ENCODE results near the gene DGCR6.
"Not testable (repeated sequence)": the region's sequence is repeated elsewhere in the genome, so short reads cannot be mapped to it uniquely, and the experiment has no call there.

DGCR6 gene

GRCh38 chr22:18929459-18929858, 23.3 kb downstream of the DGCR6 start:
- Histone ChIP-seq H3K9me3 (replicated peaks in 1 of 2; ENCODE audit: control insufficient read depth in 2 of 2, insufficient read depth in 1 of 2, low read depth in 1 of 2, low read length in 2 of 2) (no peaks in the 10 kb centered on the region), H2BK120ac (ENCODE audit: low read depth, low read length) (no peak overlapping the region), H3K18ac (ENCODE audit: low read length) (no peak overlapping the region), H3K27ac (replicated peaks; ENCODE audit: low read length) (no peak overlapping the region), H4K8ac (ENCODE audit: low read depth, low read length) (no peak overlapping the region), H3K23ac (ENCODE audit: low read depth, low read length, poor library complexity) (no peak overlapping the region), H2BK5ac (ENCODE audit: low read length) (no peak overlapping the region), H2BK12ac (ENCODE audit: low read length) (no peak overlapping the region), H3K27me3 (ENCODE audit: control insufficient read depth in 3 of 3, insufficient read depth in 3 of 3, low read depth in 1 of 3, low read length in 3 of 3) (no peaks in the 10 kb centered on the region), H2AFZ (ENCODE audit: low read length) (no peak overlapping the region), H3K14ac (ENCODE audit: low read length) (no peak overlapping the region), H2AK5ac (ENCODE audit: low read depth, low read length) (no peak overlapping the region), H3K79me1 (ENCODE audit: low read depth, low read length) (no peaks in the 10 kb centered on the region), H3K4me2 (ENCODE audit: insufficient read depth, low read length, poor library complexity, severe bottlenecking) (no peak overlapping the region), H4K91ac (ENCODE audit: low read depth, low read length, poor library complexity) (no peak overlapping the region), H3K4me3 (ENCODE audit: low read length in 2 of 2) (no peak overlapping the region), H3K4ac (ENCODE audit: low read length) (no peak overlapping the region), H3K36me3 (replicated peaks in 1 of 2; ENCODE audit: control insufficient read depth in 2 of 2, insufficient read depth in 2 of 2, low read length in 2 of 2) (no peaks in the 10 kb centered on the region), H3K9ac (ENCODE audit: low read depth, low read length, poor library complexity) (no peak overlapping the region), H3K4me1 (ENCODE audit: control insufficient read depth in 2 of 2, insufficient read depth in 1 of 2, low read depth in 1 of 2, low read length in 2 of 2) (no peaks in the 10 kb centered on the region), H2BK15ac (ENCODE audit: low read length) (no peak overlapping the region)
- DNase-seq (ENCODE audit: low spot score), result no peak
- no CpG with 5 or more reads among the region's 5 CpGs for WGBS, 2 donors (ENCODE audit: extremely low coverage in 2 of 2, insufficient read length in 2 of 2, insufficient replicate concordance in 1 of 2)

DNA sequence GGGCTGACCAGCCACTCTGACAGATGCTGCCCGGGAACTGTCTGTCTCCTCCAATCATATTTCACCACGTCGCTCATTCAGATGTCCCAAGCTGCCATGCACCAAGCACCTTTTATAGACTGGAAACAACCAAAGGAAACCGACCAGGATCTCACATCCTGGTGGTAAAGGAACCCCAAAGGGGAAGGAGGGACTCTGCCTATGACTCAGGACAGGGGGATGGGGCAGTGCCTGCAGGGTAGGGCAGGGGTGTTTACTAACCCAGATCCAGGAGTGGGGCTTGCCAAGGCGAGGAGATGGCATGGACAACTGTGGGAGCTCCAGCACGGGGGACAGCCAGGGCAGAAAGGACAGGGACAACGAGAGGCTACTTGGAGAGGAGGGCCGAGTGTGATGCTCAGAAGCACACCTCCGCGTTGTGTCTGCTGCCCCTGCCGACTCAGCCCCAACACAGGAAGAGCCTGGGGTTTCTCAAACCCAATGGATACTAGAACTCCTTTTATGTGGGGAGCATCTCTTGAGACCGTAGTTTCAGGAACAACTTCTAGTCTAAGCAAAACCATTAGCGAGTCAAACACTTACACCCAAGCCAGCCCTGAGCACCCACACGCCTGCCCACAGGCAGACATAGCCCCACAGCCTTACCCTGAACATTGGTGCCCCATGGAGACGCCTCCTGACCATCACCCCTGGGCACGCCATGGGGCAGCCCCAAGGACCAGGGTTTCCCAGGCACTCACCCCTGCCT, 26.0 kb downstream of the DGCR6 start:
- Histone ChIP-seq H2AK5ac (ENCODE audit: low read depth, low read length) (no peak overlapping the region), H2BK120ac (ENCODE audit: low read depth, low read length) (no peak overlapping the region), H3K27ac (replicated peaks; ENCODE audit: low read length) (no peak overlapping the region), H3K4me2 (ENCODE audit: insufficient read depth, low read length, poor library complexity, severe bottlenecking) (no peak overlapping the region), H4K91ac (ENCODE audit: low read depth, low read length, poor library complexity) (no peak overlapping the region), H3K18ac (ENCODE audit: low read length) (no peak overlapping the region), H2AFZ (ENCODE audit: low read length) (no peak overlapping the region), H3K79me1 (ENCODE audit: low read depth, low read length) (no peaks in the 10 kb centered on the region), H3K36me3 (replicated peaks in 1 of 2; ENCODE audit: control insufficient read depth in 2 of 2, insufficient read depth in 2 of 2, low read length in 2 of 2) (no peaks in the 10 kb centered on the region), H2BK15ac (ENCODE audit: low read length) (no peak overlapping the region), H3K14ac (ENCODE audit: low read length) (no peak overlapping the region), H4K8ac (ENCODE audit: low read depth, low read length) (no peak overlapping the region), H2BK12ac (ENCODE audit: low read length) (no peak overlapping the region), H3K4me3 (ENCODE audit: low read length in 2 of 2) (no peak overlapping the region), H2BK5ac (ENCODE audit: low read length) (no peak overlapping the region), H3K27me3 (ENCODE audit: control insufficient read depth in 3 of 3, insufficient read depth in 3 of 3, low read depth in 1 of 3, low read length in 3 of 3) (no peaks in the 10 kb centered on the region), H3K9me3 (replicated peaks in 1 of 2; ENCODE audit: control insufficient read depth in 2 of 2, insufficient read depth in 1 of 2, low read depth in 1 of 2, low read length in 2 of 2) (no peaks in the 10 kb centered on the region), H3K4ac (ENCODE audit: low read length) (no peak overlapping the region), H3K4me1 (ENCODE audit: control insufficient read depth in 2 of 2, insufficient read depth in 1 of 2, low read depth in 1 of 2, low read length in 2 of 2) (no peaks in the 10 kb centered on the region), H3K23ac (ENCODE audit: low read depth, low read length, poor library complexity) (no peak overlapping the region), H3K9ac (ENCODE audit: low read depth, low read length, poor library complexity) (no peak overlapping the region)
- no peak for DNase-seq (ENCODE audit: low spot score)
- WGBS, 2 donors (ENCODE audit: extremely low coverage in 2 of 2, insufficient read length in 2 of 2, insufficient replicate concordance in 1 of 2), result no CpG with 5 or more reads among the region's 16 CpGs

DNA sequence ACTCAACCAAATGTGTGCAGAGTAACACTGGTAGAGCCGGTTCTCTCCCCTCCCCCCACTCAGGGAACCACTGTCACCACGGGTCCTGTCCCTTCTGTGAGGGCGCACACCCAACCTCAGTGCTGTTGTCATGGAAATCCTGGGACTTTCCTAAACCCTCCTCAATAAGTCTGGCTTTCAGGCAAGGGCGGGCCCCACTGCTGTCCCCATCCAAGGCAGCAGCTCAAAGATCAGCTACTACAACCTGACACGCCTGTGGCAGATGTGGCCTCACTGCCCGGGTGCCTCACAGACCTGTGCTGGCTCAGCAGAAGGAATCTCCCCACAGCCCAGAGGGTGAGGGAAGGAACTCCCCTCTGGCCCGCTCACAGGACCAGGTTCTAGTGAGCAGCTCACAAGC, 27.8 kb downstream of the DGCR6 start:
- no peaks in the 10 kb centered on the region for H3K27me3 ChIP-seq (ENCODE audit: control insufficient read depth in 3 of 3, insufficient read depth in 3 of 3, low read depth in 1 of 3, low read length in 3 of 3)
- WGBS, 2 donors (ENCODE audit: extremely low coverage in 2 of 2, insufficient read length in 2 of 2, insufficient replicate concordance in 1 of 2), result no CpG with 5 or more reads among the region's 7 CpGs
- H2BK12ac ChIP-seq (ENCODE audit: low read length), result no peak overlapping the region

GRCh38 chr22:18934688-18935087, 28.6 kb downstream of the DGCR6 start:
- H3K14ac ChIP-seq (ENCODE audit: low read length); H3K79me1 ChIP-seq (ENCODE audit: low read depth, low read length); H3K36me3 ChIP-seq (replicated peaks in 1 of 2; ENCODE audit: control insufficient read depth in 2 of 2, insufficient read depth in 2 of 2, low read length in 2 of 2); H2BK12ac ChIP-seq (ENCODE audit: low read length); H3K27me3 ChIP-seq (ENCODE audit: control insufficient read depth in 3 of 3, insufficient read depth in 3 of 3, low read depth in 1 of 3, low read length in 3 of 3); H2BK5ac ChIP-seq (ENCODE audit: low read length); H2AK5ac ChIP-seq (ENCODE audit: low read depth, low read length); H2AFZ ChIP-seq (ENCODE audit: low read length); H3K18ac ChIP-seq (ENCODE audit: low read length); H3K4ac ChIP-seq (ENCODE audit: low read length); DNase-seq (ENCODE audit: low spot score); H3K9ac ChIP-seq (ENCODE audit: low read depth, low read length, poor library complexity); H3K4me1 ChIP-seq (ENCODE audit: control insufficient read depth in 2 of 2, insufficient read depth in 1 of 2, low read depth in 1 of 2, low read length in 2 of 2); H4K91ac ChIP-seq (ENCODE audit: low read depth, low read length, poor library complexity); H3K4me3 ChIP-seq (ENCODE audit: low read length in 2 of 2); H2BK15ac ChIP-seq (ENCODE audit: low read length); H3K9me3 ChIP-seq (replicated peaks in 1 of 2; ENCODE audit: control insufficient read depth in 2 of 2, insufficient read depth in 1 of 2, low read depth in 1 of 2, low read length in 2 of 2); H3K23ac ChIP-seq (ENCODE audit: low read depth, low read length, poor library complexity); H4K8ac ChIP-seq (ENCODE audit: low read depth, low read length); H2BK120ac ChIP-seq (ENCODE audit: low read depth, low read length); H3K27ac ChIP-seq (replicated peaks; ENCODE audit: low read length); H3K4me2 ChIP-seq (ENCODE audit: insufficient read depth, low read length, poor library complexity, severe bottlenecking): not testable (repeated sequence)
- no CpG with 5 or more reads among the region's 7 CpGs for WGBS, 2 donors (ENCODE audit: extremely low coverage in 2 of 2, insufficient read length in 2 of 2, insufficient replicate concordance in 1 of 2)

More for the DNA sequence above, 27.8 kb downstream of the DGCR6 start:
- Histone ChIP-seq H3K4me2 (ENCODE audit: insufficient read depth, low read length, poor library complexity, severe bottlenecking) (no peak overlapping the region), H3K9me3 (replicated peaks in 1 of 2; ENCODE audit: control insufficient read depth in 2 of 2, insufficient read depth in 1 of 2, low read depth in 1 of 2, low read length in 2 of 2) (no peaks in the 10 kb centered on the region), H3K18ac (ENCODE audit: low read length) (no peak overlapping the region), H2AFZ (ENCODE audit: low read length) (no peak overlapping the region), H3K79me1 (ENCODE audit: low read depth, low read length) (no peaks in the 10 kb centered on the region), H2AK5ac (ENCODE audit: low read depth, low read length) (no peak overlapping the region), H4K91ac (ENCODE audit: low read depth, low read length, poor library complexity) (no peak overlapping the region), H3K27ac (replicated peaks; ENCODE audit: low read length) (no peak overlapping the region), H2BK5ac (ENCODE audit: low read length) (no peak overlapping the region), H2BK120ac (ENCODE audit: low read depth, low read length) (no peak overlapping the region), H2BK15ac (ENCODE audit: low read length) (no peak overlapping the region), H3K36me3 (replicated peaks in 1 of 2; ENCODE audit: control insufficient read depth in 2 of 2, insufficient read depth in 2 of 2, low read length in 2 of 2) (no peaks in the 10 kb centered on the region), H3K4ac (ENCODE audit: low read length) (no peak overlapping the region), H3K23ac (ENCODE audit: low read depth, low read length, poor library complexity) (no peak overlapping the region), H3K4me3 (ENCODE audit: low read length in 2 of 2) (no peak overlapping the region), H4K8ac (ENCODE audit: low read depth, low read length) (no peak overlapping the region), H3K9ac (ENCODE audit: low read depth, low read length, poor library complexity) (no peak overlapping the region), H3K14ac (ENCODE audit: low read length) (no peak overlapping the region), H3K4me1 (ENCODE audit: control insufficient read depth in 2 of 2, insufficient read depth in 1 of 2, low read depth in 1 of 2, low read length in 2 of 2) (no peaks in the 10 kb centered on the region)
- no peak for DNase-seq (ENCODE audit: low spot score)
